Limb (tissue), 2 donors: ENCODE results near the gene ROCK2.
A peak's percentile ranks its signal among the peaks of the same experiment; 100 is the strongest.
"Not testable (repeated sequence)": the region's sequence is repeated elsewhere in the genome, so short reads cannot be mapped to it uniquely, and the experiment has no call there.

Experiments
- DNase-seq, 2 donors: peaks; one replicate each; pipeline ENCODE4 v3.0.0-alpha.2; 2016; ENCODE audit errors: extremely low spot score in 2 of 2

ROCK2 gene

DNA sequence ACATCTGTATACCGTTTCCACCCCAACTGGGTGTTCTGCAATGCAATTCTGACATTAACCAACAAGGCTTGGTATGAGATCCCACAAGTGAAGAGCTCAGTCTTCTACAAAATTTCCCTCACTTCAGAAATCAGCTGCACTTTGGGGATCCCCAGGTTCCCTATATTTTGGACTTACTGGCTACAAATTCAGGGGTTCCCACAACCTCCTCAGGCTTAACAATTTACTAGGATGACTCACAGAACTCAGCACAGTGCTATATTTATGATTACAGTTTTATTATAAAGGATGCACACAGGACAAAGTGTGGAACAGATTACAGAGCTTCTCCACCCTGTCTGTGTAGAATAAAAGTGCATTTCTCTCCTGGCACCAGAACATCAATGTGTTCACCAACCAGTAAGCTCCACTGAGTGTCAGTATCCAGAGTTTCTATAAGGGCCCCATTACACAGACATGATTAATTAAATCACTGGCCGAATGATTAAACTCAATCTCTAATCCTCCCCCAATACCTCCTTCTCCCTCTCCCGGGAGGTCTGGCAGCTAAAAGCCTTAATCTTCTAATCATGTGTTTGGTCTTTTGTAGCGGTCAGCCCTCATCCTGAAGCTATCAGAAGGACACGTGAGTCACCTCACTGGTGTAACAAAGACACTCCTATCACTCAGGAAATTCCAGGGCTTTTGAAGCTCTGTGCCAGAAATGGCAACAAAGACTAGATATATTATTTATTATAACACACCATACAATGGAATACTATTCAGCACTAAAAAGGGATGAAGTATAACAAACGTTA, 104.6 kb downstream of the ROCK2 start:
- DNase-seq, result no peak

DNA sequence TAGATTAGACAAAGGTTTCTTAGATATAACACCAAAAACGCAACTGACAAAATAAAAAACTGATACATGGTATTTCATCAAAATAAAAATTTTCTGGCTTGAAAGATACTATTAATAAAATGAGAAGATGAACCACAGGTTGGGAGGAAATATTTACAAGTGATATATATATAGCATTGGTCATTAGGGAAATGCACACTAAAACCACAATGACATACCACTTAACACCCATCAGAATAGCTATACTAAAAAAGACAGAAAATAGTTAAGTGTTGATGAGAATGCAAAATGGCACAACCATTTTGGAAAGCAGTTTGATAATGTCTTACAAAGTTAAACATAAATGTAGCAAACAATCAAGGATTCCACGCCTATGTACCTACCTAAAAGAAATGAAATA, 105.3 kb downstream of the ROCK2 start:
- no peak for DNase-seq

DNA sequence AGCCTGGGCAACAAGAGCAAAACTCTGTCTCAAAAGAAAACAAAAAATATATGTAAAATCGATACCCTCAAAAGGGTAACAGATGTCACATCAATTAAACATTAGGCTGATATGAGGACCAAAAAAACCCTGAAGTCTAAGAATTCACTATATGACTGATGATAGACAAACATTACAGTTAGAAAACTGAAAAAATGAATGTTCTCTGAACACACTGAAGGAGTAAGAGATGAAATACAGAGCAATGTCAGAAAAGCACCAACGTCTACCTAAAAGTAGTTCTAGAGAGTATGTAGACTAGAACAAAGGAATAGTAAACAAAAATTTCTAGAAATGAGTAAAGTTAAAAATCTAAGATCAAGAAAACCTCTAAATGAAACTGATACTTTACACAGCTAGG, 107.3 kb downstream of the ROCK2 start:
- no peak for DNase-seq

DNA sequence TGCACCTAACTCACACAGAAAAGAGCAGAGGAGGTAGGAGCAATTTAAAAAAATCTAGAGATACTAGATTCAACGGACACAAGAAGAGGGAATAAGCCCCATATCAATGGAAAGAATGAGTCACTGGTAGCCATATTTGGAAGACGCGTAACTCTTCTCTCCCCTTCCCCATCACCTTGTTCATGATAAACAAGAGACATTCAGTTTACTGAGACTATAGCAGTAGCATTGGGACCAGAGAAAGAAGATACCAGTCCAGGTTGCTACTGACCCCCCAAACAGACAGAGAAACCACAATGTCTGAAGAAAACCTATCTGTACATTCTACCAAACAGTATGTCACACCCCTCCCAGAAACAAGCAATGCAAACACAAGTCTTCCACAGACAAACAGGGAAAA, 108.1 kb downstream of the ROCK2 start:
- no peak for DNase-seq

DNA sequence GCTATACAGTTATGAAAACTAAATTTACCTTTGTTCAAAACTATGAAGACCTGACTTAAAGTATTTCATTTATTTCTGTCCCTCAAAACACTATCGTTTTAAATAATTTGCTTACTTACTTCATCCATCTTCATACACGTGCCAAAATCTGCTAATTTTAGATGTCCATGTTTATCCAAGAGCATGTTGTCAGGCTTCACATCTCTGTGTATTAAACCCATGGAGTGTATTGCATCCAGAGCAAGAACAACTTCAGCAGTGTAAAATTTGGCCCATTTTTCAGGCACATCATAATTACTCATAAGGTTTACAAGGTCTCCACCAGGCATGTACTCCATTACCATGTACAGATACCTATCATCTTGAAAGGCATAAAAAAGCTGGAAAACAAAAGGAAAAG, 108.9 kb downstream of the ROCK2 start:
- DNase-seq, result no peak

DNA sequence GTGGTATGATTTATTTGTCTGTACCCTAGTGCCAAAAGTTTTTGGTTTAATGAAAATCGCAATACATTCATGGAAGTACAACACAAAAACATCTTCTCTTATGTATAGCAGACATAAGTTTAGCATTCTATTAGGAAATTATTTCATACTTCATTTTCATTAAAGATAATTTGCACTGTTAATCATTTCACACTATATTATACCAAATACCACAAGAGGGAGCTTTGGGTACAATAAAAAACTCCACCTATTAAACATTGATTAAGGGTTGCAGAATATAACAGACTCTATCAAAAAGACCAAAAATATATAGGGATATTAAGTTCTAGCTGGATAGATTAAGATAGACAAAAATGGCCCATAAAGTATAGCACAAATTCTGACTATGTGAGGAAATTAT, 110.1 kb downstream of the ROCK2 start:
- DNase-seq, result peak in 1 of 2 donors; percentile 15

DNA sequence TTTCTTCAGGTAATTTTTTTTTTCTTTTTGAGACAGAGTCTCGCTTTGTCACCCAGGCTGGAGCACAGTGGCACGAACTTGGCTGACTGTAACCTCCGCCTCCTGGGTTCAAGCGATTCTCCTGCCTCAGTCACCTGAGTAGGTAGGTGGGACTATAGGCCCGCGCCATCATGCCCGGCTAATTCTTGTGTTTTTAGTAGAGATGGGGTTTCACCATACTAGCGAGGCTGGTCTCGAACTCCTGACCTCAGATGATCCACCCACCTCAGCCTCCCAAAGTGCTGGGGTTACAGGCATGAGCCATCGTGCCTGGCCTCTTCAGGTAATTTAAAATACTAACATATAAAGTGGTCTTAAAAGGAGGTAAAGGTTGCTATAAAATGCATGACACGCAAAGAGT, 113.2 kb downstream of the ROCK2 start:
- DNase-seq, result not testable (repeated sequence)

DNA sequence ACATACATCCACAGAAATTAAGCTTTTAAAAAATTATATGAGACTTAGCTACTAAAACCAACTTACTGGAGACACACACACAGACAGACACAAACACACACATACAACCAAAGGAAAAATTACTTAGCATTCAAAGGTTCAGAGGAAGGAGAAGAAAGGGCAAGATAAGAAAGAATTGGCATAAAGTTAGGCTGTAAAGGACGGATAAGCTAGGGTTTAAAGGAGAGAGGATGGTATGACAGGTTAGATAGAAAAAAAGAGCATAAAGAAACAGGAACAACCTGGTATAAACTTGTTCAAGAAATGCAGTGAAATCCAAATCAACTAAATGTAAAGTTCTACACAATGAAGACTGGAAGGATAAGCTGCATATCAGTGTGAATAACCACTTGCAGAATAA, 115.7 kb downstream of the ROCK2 start:
- no peak for DNase-seq

DNA sequence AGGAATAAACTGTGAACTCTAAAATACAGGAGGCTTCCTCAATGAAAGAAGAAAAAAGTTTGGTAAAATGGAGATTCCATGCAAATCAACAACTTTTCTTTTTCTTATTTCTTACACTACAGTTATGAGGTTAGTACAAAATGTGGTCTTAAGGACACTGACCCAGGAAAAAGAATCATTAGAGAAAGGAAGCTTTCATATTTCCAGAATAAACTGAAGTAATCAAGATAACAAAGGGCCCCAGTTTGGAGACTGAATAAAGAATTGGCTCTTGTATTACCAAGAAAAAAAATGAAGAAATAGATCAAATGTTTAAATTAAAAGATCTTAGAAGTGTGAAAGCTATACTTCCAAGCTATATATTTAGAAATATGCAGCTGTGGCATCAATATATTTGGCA, 116.8 kb downstream of the ROCK2 start:
- DNase-seq, result no peak

DNA sequence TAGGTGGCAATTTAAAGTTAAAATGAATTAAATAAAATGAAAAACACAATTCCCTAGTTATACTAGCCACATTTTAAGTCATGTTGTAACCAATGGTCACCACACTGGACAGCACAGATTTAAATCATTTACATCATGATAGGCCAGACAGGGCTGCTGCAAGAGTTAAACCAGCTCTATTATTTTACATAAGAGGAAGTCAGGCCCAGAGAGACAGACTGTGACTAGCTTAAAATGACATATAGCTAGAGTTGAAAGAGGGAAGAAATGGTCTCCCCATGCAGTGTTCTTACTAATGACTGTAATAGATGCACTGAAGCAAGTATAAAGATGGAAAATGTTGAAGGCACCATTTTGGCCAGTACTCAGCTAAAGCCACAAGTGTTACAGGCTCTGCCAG, 119.5 kb downstream of the ROCK2 start:
- DNase-seq, result no peak

DNA sequence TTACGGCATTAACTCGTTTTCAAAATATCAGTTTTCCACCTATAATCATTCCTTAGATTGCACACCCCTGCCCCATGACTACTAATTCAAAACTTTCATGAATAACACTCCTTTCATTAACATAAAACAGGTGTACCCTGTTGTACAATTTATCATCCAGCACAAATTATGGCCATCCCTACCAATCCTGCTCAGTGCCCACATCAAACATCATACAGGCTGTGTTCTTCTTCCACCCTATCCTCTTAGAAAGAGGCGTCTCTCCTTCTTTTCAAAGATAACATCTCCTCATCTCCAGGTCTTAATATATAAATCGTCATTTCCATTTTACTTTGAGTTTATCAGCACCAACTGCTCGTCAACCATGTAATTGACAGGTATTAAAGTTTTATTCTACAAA, 121.6 kb downstream of the ROCK2 start:
- no peak for DNase-seq

DNA sequence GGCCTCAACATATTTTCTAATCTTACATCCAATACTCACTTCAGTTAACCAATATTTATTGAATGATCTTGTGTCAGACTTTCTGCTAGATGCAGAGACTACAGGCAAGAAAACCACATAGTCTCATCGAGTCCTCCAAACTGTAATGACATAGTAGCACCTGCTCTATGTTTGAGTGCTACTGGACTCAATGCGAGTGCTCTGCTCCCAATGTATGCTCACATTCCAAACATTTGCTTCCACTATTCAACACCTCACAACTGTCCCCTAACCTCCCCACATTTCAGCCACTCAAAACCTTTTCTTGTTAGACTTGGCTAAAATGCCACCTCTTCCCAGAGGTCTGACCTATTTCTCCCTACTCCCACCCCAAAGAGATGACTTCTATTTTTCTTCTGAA, 124.0 kb downstream of the ROCK2 start:
- no peak for DNase-seq

DNA sequence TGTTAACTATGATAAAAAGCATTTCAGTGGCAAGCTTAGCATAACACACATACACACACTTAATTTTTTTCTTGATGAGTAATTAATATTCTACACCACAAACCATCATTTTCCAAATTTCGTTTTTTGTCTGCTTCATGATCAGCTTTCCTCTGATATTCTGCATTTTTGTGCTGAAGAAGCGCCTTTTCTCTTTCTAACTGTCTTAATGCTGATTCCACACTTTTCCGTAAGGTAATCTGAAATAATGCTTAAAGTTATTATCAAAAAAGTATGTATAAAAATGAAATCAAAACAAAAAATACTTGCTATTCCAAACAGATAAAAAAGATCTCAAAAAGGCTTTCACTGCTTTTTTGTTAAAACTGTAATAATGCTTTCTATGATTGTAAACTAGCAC, 129.0 kb downstream of the ROCK2 start:
- no peak for DNase-seq

DNA sequence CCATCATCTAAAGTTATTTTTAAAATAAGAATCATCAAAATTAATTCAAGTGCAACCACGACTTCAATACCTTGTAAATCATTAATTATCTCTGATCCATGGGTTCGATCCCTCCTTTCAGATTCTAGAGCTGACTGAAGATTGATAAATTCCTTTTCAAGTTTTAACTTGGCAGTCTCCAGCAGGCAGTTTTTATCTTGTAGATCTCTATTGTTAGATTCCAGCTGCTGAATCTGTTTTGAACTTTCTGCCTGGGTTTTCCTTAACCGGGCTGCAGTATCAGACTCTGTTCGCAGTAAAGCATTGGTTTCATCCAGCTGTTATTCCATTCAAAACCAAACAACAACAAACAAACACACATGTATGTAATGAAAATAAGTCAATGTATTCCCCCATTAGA, 129.7 kb downstream of the ROCK2 start:
- no peak for DNase-seq

DNA sequence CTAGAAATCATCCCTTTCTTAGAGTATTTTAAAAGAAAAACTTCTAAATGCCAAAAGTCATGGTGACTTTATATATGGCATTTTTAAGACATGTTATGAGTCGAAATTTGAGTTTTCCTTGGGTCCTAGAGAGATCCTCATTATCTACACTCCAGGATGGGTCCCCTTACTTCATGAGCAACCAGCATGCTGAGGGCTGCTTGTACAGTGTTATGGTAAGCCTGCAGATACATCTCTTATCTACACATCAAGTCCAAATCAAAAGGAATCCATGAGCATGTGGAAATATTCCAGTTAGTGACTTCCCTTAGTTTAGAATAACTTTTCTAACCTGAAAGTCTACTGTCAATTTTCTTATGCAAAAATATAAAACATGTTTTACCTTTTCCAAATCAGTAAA, 130.5 kb downstream of the ROCK2 start:
- DNase-seq, result no peak

DNA sequence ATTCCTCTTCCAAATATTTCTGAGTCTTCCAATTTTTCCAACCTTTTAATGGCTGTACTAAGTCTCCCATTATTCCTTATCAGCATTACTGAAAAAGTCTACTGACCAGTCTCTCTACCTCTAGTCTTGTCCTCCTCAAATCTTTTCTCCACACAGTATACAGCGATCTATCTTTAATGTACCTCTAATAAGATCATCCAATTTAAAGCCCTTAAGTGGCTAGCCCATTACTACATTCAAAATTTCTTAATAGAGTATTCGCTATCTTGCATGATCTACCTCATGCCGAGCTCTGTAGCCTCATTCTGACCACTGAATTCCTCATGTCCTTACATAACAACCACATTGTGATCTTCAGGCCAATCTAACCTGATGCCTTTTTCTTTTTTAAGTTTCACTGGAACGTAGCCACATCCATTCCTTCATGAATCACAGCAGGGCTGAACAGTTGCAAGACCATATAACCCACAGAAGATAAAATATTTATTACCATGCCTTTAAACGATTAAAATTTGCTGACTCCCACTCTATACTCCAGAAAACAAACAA, 131.3 kb downstream of the ROCK2 start:
- no peak for DNase-seq

DNA sequence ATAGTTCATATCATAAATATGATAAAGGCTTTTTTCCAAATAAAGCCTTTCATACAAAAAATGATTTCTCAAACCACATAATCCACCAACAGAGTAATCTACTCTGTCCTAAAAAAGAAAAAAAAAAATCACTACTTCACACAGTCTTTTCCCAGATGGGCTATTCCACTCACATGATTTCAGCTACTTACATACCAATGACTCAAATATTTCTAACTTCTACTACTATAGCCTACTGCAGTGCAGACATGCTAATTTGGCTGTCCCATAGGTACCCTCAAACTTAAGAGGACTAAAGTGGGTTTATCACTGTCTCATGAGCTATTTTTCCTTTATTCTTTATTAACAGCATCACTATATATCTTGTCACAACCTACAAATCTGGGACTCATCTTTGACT, 131.8 kb downstream of the ROCK2 start:
- DNase-seq, result no peak

DNA sequence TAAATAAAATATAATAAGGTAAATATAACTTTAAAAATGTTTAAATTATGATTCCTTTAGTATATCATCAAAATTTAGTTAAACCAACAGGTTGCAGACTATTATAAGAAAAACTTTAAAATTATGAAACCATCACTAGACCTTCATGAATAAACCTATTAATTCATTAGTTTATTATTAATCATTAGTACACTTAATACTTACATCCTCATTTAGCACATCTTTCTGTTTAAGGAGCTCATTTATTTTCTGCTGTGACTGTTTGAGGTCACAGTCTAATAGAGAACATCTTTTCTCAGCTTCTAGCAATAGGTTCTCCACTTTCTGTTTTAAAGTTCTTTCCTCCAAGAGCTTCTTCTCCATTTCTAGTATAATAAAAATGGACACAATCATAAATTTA, 136.4 kb downstream of the ROCK2 start:
- no peak for DNase-seq

DNA sequence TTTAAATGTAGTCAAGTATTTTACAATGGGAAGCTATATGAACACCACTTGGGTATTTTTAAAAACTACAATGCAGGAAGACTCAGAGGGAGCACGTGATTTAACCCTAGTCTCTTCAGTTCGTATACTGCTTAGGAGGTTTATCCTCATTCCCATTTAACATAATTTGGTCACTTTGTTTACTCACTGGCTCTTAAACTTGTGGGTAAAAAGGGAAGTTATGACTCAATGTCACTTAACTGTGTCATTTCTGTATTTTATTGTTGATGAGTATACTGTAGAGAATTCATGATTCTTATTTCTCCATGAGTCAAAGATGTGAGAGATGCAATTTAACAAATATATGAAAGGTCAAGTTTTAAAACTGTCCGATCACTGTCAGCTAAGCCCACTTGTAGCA, 141.0 kb downstream of the ROCK2 start:
- no peak for DNase-seq

DNA sequence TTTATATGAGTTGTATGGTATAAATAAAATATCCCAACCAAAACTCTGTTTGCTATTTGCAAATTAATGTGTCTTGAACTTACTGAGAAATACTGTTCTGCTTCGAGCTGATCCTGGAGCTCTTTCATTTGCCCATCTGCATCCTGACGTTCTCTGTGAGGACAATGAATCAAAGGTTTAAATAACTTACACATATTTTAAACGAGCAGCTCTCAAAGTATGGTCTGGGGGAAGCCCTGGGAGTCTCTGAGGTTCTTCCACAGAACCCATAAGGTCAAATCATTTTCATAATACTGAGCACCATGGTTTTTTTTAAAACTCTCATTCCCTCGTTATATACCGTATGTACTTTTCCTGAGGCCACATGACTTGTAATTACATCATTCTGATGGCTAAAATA, 142.5 kb downstream of the ROCK2 start:
- no peak for DNase-seq

DNA sequence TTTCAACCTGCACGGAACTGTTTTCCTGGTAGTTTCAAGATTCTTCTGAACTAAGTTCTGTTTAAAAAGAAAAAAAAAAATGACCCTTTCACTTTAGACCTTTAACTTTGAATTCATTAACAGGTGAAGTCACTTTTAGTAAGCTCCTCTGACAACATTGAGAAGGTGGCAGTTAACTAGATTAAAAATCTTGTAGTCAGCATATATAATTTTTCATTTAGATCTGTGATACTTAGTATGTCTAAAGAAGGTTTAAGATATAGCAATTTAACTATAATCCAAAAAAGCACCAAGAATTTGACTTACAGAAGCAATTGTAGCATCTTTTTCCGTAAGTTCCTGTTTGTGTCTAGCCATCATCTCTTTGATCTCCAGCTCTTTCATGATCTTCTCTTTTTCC, 143.8 kb downstream of the ROCK2 start:
- DNase-seq, result no peak

DNA sequence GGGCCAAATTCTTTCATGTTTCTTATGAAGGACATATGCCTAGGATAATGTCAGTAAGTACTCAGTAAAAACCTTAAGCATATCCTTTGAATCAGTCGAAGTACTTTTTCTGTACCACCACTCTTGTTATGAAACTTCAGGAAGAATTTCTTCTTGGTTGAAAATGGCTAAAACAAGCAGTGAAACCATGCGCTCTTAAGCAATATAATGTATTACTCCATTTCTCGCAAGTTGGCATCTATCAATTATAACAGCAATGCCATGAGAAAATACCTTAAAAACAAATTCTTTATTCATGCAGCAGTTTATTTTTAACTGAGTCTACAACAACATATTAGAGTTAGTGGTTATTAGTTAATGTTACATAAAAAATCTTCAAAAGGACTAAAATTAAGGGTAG, 148.2 kb downstream of the ROCK2 start:
- no peak for DNase-seq

DNA sequence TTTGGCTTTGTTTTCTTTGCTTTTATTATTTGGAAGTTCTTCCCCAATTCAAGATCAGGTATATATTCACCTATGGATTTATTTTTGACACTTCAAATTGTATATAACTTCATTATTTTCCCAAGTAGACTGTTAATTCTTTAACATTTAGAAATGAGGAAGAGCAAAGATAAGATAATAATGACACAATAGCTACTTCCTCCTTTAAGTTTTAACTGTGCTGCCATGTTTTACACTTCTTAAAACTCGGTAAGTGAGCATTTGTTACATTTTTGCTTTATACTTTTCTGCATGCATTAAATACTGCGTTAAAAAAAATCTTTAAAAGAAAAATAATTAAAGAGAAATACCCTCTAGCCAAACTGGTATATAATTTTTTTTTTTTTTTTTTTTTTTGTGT, 156.7 kb downstream of the ROCK2 start:
- DNase-seq, result no peak
